DOHH2 (cell line): ENCODE measurements around the gene TBL1XR1.
"Not testable (repeated sequence)": the region's sequence is repeated elsewhere in the genome, so short reads cannot be mapped to it uniquely, and the experiment has no call there.

Experiments used
- H3F3A ChIP-seq: fragments of 200-600 bp; sonication (generic), shearing (Covaris generic); 2 replicates; pipeline ENCODE4 v1.6.0; 2016; ENCODE audit warnings: antibody characterized with exemption, mild to moderate bottlenecking; ENCODE audit not compliant: control insufficient read depth, insufficient read depth
- H3K27ac ChIP-seq: fragments of 200-600 bp; sonication (generic); 2 replicates; pipeline ENCODE4 v1.5.1; 2014; ENCODE audit warnings: low read depth, mild to moderate bottlenecking, low read length, moderate library complexity
- H3K27me3 ChIP-seq: fragments of 200-600 bp; sonication (generic); 2 replicates; pipeline ENCODE4 v1.6.1; 2014; ENCODE audit warnings: mild to moderate bottlenecking, low read length, mixed read lengths; ENCODE audit not compliant: control insufficient read depth
- H3K36me3 ChIP-seq: fragments of 200-600 bp; sonication (generic); 2 replicates; pipeline ENCODE4 v1.6.1; 2014; ENCODE audit warnings: mild to moderate bottlenecking, low read length, moderate library complexity, mixed read lengths; ENCODE audit not compliant: control insufficient read depth
- H3K4me1 ChIP-seq: fragments of 200-600 bp; sonication (generic); 2 replicates; pipeline ENCODE4 v1.6.1; 2014; ENCODE audit warnings: mild to moderate bottlenecking, low read length, mixed read lengths; ENCODE audit not compliant: control insufficient read depth
- H3K4me2 ChIP-seq: fragments of 200-600 bp; sonication (generic); 2 replicates; pipeline ENCODE4 v1.6.0; 2014; ENCODE audit warnings: mild to moderate bottlenecking, low read length, moderate library complexity
- H3K4me3 ChIP-seq: fragments of 200-600 bp; sonication (generic); 2 replicates; pipeline ENCODE4 v1.5.1; 2014; ENCODE audit warnings: mild to moderate bottlenecking, low read length, mixed read lengths
- H3K79me2 ChIP-seq: fragments of 200-600 bp; sonication (generic); 2 replicates; pipeline ENCODE4 v1.6.1; 2014; ENCODE audit warnings: mild to moderate bottlenecking, low read length, mixed read lengths; ENCODE audit not compliant: control insufficient read depth
- H3K9me2 ChIP-seq: fragments of 200-600 bp; sonication (generic); replicated peaks from 2 replicates; pipeline ENCODE4 v1.6.1; 2014; ENCODE audit warnings: mild to moderate bottlenecking, low read length, mixed read lengths; ENCODE audit not compliant: control insufficient read depth
- H3K9me3 ChIP-seq: fragments of 200-600 bp; sonication (generic); 2 replicates; pipeline ENCODE4 v1.6.1; 2014; ENCODE audit warnings: antibody characterized with exemption, low read length, mixed read lengths; ENCODE audit not compliant: control insufficient read depth, insufficient read depth
- H4K20me1 ChIP-seq: fragments of 200-600 bp; sonication (generic); 2 replicates; pipeline ENCODE4 v1.6.0; 2014; ENCODE audit warnings: low read depth, mild to moderate bottlenecking, antibody characterized with exemption, low read length, moderate library complexity; ENCODE audit not compliant: control insufficient read depth, insufficient read depth
- CTCF ChIP-seq: fragments of 200-600 bp; sonication (generic); IDR thresholded peaks from one replicate; pipeline ENCODE4 v1.5.1; 2014; ENCODE audit warnings: antibody characterized with exemption, mild to moderate bottlenecking, low read depth, low read length; ENCODE audit not compliant: poor library complexity, severe bottlenecking
- EZH2phosphoT487 ChIP-seq: fragments of 200-600 bp; sonication (generic); IDR thresholded peaks from 2 replicates; pipeline ENCODE4 v1.6.1; 2017; ENCODE audit warnings: borderline replicate concordance, mild to moderate bottlenecking, antibody characterized with exemption, low read length, moderate library complexity, mixed read lengths

TBL1XR1 gene

GRCh38 chr3:177190756-177191681 lies 6.3 kb downstream of the TBL1XR1 start:
- no peak overlapping the region for H3K27ac ChIP-seq
- peaks cover 100% of the 10 kb centered on the region for H3K79me2 ChIP-seq
- H3K9me3 ChIP-seq = no peaks in the 10 kb centered on the region
- peaks cover 54% of the 10 kb centered on the region for H3K4me1 ChIP-seq
- H3K36me3 ChIP-seq = peaks cover 50% of the 10 kb centered on the region
- peaks cover 2% of the 10 kb centered on the region; the same call in 1 of the 2 replicates for H3F3A ChIP-seq
- no peaks in the 10 kb centered on the region for H3K9me2 ChIP-seq
- no peak for TF ChIP-seq CTCF
- no peak for TF ChIP-seq EZH2phosphoT487
- H4K20me1 ChIP-seq = peaks cover 49% of the 10 kb centered on the region
- no peak overlapping the region for H3K4me3 ChIP-seq
- H3K27me3 ChIP-seq = no peaks in the 10 kb centered on the region
- peak overlapping the region; percentile 49 for H3K4me2 ChIP-seq

- not testable (repeated sequence) for H3K27me3 ChIP-seq, H3K9me3 ChIP-seq, H3K4me3 ChIP-seq, H3K27ac ChIP-seq, H3K9me2 ChIP-seq, H3F3A ChIP-seq, H3K4me2 ChIP-seq
- H3K36me3 ChIP-seq = peaks cover 44% of the 10 kb centered on the region
- peaks cover 58% of the 10 kb centered on the region for H3K4me1 ChIP-seq
- H3K79me2 ChIP-seq = peaks cover 100% of the 10 kb centered on the region
- H4K20me1 ChIP-seq = peaks cover 52% of the 10 kb centered on the region
Observed at GRCh38 chr3:177190184-177190583, 7.1 kb downstream of the TBL1XR1 start.

GRCh38 chr3:177188325-177188724 lies 9.0 kb downstream of the TBL1XR1 start:
- Histone ChIP-seq H3K36me3 (peaks cover 32% of the 10 kb centered on the region), H3K4me1 (peaks cover 56% of the 10 kb centered on the region), H4K20me1 (peaks cover 51% of the 10 kb centered on the region), H3K79me2 (peaks cover 100% of the 10 kb centered on the region)
- H3K9me3 ChIP-seq, H3K9me2 ChIP-seq, H3F3A ChIP-seq, H3K27ac ChIP-seq, H3K4me2 ChIP-seq, H3K4me3 ChIP-seq, H3K27me3 ChIP-seq: not testable (repeated sequence)

GRCh38 chr3:177186306-177186705 lies 11.0 kb downstream of the TBL1XR1 start:
- H3K9me2 ChIP-seq = no peaks in the 10 kb centered on the region
- peaks cover 58% of the 10 kb centered on the region for H3K4me1 ChIP-seq
- 0 out of 2 replicates have a peak, but pooled peaks cover 5% of the 10 kb centered on the region for H3F3A ChIP-seq
- no peaks in the 10 kb centered on the region for H3K27me3 ChIP-seq
- peaks cover 100% of the 10 kb centered on the region for H3K79me2 ChIP-seq
- peaks cover 63% of the 10 kb centered on the region for H4K20me1 ChIP-seq
- no peak overlapping the region for H3K27ac ChIP-seq
- H3K4me3 ChIP-seq = no peak overlapping the region
- TF ChIP-seq EZH2phosphoT487 = no peak
- no peak for TF ChIP-seq CTCF
- H3K9me3 ChIP-seq = no peaks in the 10 kb centered on the region
- H3K36me3 ChIP-seq = peaks cover 27% of the 10 kb centered on the region
- H3K4me2 ChIP-seq = no peak overlapping the region
